Right hindlimb (tissue), 1 donor: ENCODE measurements around the gene ARL9.
A peak's percentile ranks its signal among the peaks of the same experiment; 100 is the strongest.

ENCODE experiments used
- DNase-seq: peaks from one replicate; pipeline ENCODE4 v3.0.0-alpha.2; 2018

The ARL9 gene

DNA sequence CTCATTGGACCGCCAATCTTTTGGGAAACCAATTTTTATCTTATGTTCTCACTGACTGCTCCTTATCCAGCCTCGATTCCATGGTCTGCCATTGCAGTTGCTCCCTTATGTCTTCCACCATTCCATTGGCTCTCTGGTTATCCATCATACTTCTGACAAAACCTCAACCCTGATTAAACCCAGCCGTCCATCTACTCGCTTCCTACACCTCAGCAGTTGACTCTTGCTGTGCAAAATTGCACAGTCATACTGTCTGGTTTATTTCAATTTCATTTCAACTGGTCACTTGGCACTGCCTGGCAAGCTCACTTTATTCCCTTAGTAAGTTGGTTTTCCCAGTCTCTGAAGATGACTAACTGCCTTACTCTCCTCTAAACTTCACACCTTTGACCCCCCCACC, 26.2 kb downstream of the ARL9 start:
- no peak for DNase-seq

- DNase-seq, result no peak
These were observed 26.6 kb downstream of the ARL9 start for GRCh38 chr4:56532239-56532638.

DNA sequence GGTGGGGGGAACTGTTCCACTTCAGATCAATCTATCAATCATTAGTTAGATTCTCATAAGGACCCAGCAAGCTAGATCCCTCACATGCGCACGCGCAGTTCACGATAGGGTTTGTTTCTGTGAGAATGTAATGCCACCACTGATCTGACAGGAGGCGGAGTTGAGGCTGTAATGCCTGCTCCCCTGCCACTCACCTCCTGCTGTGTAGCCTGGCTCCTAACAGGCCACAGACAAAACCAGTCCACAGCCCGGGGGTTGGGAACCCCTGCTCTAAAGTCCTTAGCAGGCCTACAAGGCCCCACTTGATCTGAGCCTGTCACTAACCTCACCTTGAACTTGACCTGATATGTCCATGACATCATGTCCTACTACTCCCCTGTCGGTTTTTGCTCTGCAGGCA, 30.3 kb downstream of the ARL9 start:
- no peak for DNase-seq

DNA sequence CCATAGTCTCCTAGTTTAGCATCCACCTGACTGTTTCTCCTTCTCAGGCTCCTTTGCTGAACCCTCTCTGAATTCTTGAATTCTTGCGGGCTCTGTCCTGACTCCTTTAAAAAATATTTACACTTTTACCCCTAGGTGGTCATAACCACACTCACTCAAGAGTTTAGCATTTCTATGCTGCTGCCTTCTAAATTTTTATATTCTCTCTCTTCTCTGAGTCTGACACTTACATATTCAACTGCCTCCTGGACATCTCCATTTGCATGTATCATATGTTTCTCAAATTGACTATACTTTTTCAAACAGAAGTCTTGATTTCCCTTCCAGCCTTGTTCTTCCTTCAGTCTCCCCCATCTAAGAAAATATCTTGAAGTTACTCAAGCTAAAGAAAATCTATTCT, 31.6 kb downstream of the ARL9 start:
- DNase-seq, result no peak

- no peak for DNase-seq
These were observed 35.2 kb downstream of the ARL9 start for GRCh38 chr4:56540826-56541225.

DNA sequence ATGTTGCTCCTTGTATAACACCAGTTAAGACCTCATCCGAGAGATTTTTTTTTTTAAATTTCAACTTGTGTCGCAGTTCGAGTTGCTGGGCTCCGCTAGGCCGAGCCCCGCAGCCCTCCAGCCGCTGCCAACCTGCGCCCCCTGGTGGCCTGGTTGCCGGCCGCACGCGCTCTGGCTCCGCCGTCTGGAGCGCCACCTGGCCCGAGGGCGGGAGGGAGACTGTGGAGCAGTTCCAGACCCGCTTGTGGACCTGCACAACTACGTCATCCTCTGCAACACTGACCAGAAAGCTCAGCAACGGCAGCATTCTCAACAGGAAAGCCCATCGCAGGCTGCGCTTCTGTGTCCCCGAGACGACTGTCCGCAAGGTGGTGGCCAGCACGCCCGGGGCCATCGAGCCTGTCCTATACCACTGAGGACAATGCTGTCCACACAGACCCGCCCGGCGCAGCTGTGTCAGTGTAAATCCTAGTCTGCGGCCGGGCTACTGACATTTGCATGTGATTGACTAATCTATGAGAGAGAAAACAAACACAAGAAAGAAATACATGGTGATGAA, 39.1 kb downstream of the ARL9 start:
- DNase-seq, result peak; percentile 90

GRCh38 chr4:56550642-56551041, 45.1 kb downstream of the ARL9 start:
- no peak for DNase-seq

- no peak for DNase-seq
These were observed 45.9 kb downstream of the ARL9 start for GRCh38 chr4:56551516-56551915.

DNA sequence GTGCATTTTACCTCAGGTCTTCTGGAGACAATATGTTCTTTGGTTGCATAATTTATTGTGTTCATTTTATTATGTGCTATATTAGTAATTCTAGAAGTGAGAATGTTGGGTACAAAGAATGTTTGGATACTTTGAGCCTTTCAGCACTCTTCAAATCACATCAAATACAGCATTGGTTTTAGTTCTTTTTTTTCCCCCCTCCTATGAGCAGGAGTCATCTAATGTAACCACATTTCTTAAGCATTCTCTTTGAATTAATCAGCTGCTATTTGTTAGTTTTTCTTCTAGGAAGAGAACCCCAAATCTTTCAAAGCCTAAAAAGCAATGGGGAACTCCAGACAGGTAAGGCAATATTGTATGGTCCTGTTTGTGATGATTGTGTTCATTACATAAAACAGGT, 46.7 kb downstream of the ARL9 start:
- no peak for DNase-seq

DNA sequence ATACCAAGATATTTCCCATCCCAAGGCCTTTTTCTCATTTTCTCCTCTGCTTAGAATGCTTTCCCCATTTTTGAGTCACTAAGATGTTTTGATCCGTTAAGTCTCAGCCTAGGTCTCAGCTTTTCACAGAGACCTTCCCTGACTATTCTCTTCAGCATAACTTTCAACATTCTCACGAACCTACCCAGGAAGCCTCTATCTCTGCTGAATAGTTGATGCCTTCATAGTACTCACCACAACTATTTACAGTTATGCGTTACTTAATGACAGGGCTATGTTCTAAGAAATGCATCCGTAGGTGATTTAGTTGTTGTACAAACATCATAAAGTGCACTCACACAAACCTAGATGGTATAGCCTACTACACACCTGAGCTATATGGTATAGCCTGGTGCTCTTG, 64.5 kb downstream of the ARL9 start:
- DNase-seq, result no peak
